ENCODE results near the gene TMEM101. TPM values are rescaled to one million over a fixed set of nuclear protein-coding genes. Genes with fewer than 3 reads are reported as not detected.

The TMEM101 gene
- total and polyA plus RNA-seq, 2 donors (not counting 3 experiments of a cell fraction or from before 2014, with no cell fraction given): 30.4 to 60.2 TPM

DNA sequence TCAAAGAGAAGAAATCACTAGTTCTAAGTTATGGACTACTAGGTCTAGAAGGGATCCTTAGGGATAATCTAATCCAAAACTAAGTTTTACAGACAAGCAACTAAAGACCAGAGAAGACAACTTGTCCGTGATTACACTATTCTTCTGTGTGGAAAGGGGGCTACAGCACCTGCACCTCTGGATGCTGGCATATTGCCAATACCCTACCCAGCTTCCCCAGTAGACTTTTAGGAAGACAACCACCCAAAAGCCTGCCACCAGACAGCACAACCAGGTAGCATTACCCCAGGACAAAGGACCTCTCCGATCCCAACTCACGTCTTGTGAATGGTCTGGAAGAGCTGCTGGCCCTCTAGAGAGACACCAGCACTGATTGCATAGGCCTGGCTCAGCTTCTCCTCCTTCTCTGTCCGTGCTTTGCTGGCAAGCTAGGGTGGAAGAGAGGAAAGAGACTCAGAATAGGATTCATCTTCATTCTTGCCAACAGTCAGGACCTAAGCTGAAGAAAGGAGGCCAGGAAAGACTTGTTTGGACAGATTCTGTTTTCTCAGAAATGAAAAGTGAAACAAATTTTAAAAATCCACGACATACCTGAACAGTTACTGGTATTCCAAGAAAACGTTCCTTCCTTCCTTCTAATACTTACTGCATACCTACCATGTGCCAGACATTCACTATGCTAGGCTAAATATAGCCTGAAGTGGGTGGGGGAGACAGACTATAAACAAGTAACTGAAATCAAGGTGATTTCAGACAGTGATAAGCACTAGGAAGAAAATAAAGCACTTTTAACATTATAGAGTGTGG is 25.3 kb upstream of the TMEM101 start:
- ChIA-PET CTCF (interaction anchor here (0.8 to 3.7 kb wide), 6 partner anchors 19 to 128 kb away, joined by 3 to 108 read pairs (median 10); partner anchors contain the start of genes NAGS and PPY), POLR2A (no interaction called here)
- Histone ChIP-seq H3K27ac (ENCODE audit: insufficient read depth, low read depth, low read length) (no peak overlapping the region), H3K9ac (replicated peaks; ENCODE audit: extremely low read depth, insufficient read depth, low read length) (no peak overlapping the region), H3K79me2 (ENCODE audit: control insufficient read depth, insufficient read depth, low read length) (peaks cover 48% of the 10 kb centered on the region), H3K4me3 (replicated peaks in 1 of 3; ENCODE audit: insufficient read depth in 1 of 3, low read depth in 1 of 3, low read length in 3 of 3) (no peak overlapping the region), H2AFZ (ENCODE audit: low read depth, low read length) (no peak overlapping the region), H3K36me3 (ENCODE audit: control insufficient read depth in 2 of 2, extremely low read depth in 1 of 2, insufficient read depth in 2 of 2, low read length in 2 of 2) (peaks cover 12 to 17% of the 10 kb centered on the region in 2 experiments), H3K27me3 (ENCODE audit: control insufficient read depth in 2 of 2, insufficient read depth in 2 of 2, low read length in 2 of 2) (no peaks in the 10 kb centered on the region), H3K4me1 (ENCODE audit: control insufficient read depth, extremely low read depth, insufficient read depth, low read length) (peaks cover 9% of the 10 kb centered on the region), H3K9me1 (replicated peaks; ENCODE audit: control insufficient read depth, extremely low read depth, insufficient read depth, low read length) (no peaks in the 10 kb centered on the region), H3K4me2 (ENCODE audit: insufficient read depth, low read length) (no peak overlapping the region), H3K9me3 (replicated peaks; ENCODE audit: control insufficient read depth, insufficient read depth, low read length) (no peaks in the 10 kb centered on the region), H4K20me1 (replicated peaks; ENCODE audit: control insufficient read depth, extremely low read depth, insufficient read depth, low read length) (peaks cover 4% of the 10 kb centered on the region)
- DNase-seq (ENCODE audit: low read depth, low spot score): no peak
- no peak for TF ChIP-seq POLR2A (IDR thresholded peaks at IDR 0.05; ENCODE audit: low read depth, low read length)
- TF ChIP-seq POLR2AphosphoS5 (IDR thresholded peaks at IDR 0.05; ENCODE audit: insufficient read depth, low read depth, low read length): no peak
- no peak for TF ChIP-seq FOS (IDR thresholded peaks at IDR 0.05; ENCODE audit: borderline replicate concordance, insufficient read depth, low read length)
- TF ChIP-seq EZH2 (IDR thresholded peaks at IDR 0.05; ENCODE audit: borderline replicate concordance, low read depth, low read length, severe bottlenecking): no peak
- TF ChIP-seq MYC (IDR thresholded peaks at IDR 0.05; ENCODE audit: low read depth, low read length): no peak
- TF ChIP-seq, protein P1, sequence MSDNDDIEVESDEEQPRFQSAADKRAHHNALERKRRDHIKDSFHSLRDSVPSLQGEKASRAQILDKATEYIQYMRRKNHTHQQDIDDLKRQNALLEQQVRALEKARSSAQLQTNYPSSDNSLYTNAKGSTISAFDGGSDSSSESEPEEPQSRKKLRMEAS (IDR thresholded peaks at IDR 0.05; ENCODE audit: insufficient read depth, insufficient read length): no peak
- TF ChIP-seq, protein P2, sequence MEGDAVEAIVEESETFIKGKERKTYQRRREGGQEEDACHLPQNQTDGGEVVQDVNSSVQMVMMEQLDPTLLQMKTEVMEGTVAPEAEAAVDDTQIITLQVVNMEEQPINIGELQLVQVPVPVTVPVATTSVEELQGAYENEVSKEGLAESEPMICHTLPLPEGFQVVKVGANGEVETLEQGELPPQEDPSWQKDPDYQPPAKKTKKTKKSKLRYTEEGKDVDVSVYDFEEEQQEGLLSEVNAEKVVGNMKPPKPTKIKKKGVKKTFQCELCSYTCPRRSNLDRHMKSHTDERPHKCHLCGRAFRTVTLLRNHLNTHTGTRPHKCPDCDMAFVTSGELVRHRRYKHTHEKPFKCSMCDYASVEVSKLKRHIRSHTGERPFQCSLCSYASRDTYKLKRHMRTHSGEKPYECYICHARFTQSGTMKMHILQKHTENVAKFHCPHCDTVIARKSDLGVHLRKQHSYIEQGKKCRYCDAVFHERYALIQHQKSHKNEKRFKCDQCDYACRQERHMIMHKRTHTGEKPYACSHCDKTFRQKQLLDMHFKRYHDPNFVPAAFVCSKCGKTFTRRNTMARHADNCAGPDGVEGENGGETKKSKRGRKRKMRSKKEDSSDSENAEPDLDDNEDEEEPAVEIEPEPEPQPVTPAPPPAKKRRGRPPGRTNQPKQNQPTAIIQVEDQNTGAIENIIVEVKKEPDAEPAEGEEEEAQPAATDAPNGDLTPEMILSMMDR (IDR thresholded peaks at IDR 0.05; ENCODE audit: extremely low read depth in 1 of 2, insufficient read depth in 1 of 2, low read depth in 1 of 2, low read length in 2 of 2): no peak
- no peak for TF ChIP-seq GATA2 (IDR thresholded peaks at IDR 0.05; ENCODE audit: insufficient read depth, insufficient read length, low read depth, low read length)
- intact Hi-C loops (cut with micrococcal nuclease): no loop called here
- dilution Hi-C loops (cut with MboI; ENCODE audit: extremely low pct_ligation_motif_present, low sequenced_read_pairs): no loop called here
- no TSS peak for BruUV-seq (replicated peaks)
- no peak for FAIRE-seq

All from endothelial cell of umbilical vein (primary cell).